Stomach (tissue), 4 donors: ENCODE measurements around the gene LHFPL5.

Experiments
- CTCF ChIP-seq, 7 experiments: fragments of 450-650 bp in 4 of 7; fragments of 200-600 bp in 3 of 7; sonication (generic) in 3 of 7; IDR thresholded peaks; one replicate each; pipeline ENCODE4 v1.5.1; 2016 to 2019; ENCODE audit warnings: antibody characterized with exemption in 7 of 7, control low read depth in 2 of 7, mild to moderate bottlenecking in 1 of 7
- EP300 ChIP-seq: sonication (generic); formaldehyde crosslinking; IDR thresholded peaks from one replicate; pipeline ENCODE4 v1.6.1; 2017; ENCODE audit warnings: antibody characterized with exemption
- POLR2A ChIP-seq, 4 donors: fragments of 450-650 bp; IDR thresholded peaks; one replicate each; pipeline ENCODE4 v1.6.1; 2016; ENCODE audit warnings: antibody characterized with exemption in 4 of 4, control low read depth in 2 of 4, mild to moderate bottlenecking in 1 of 4, moderate library complexity in 1 of 4
- POLR2AphosphoS5 ChIP-seq, 3 donors: sonication (generic); formaldehyde crosslinking; IDR thresholded peaks; one replicate each; pipeline ENCODE4 v1.6.1; 2016; ENCODE audit warnings: antibody characterized with exemption in 3 of 3

- TF ChIP-seq CTCF (IDR thresholded peaks at IDR 0.05) (no peak), POLR2A (IDR thresholded peaks at IDR 0.05) (no peak), POLR2AphosphoS5 (IDR thresholded peaks at IDR 0.05) (no peak), EP300 (no peak)
These were observed 39.1 kb downstream of the LHFPL5 start for GRCh38 chr6:35844290-35844689.
